ENCODE results near the gene CLCN1.

DNA sequence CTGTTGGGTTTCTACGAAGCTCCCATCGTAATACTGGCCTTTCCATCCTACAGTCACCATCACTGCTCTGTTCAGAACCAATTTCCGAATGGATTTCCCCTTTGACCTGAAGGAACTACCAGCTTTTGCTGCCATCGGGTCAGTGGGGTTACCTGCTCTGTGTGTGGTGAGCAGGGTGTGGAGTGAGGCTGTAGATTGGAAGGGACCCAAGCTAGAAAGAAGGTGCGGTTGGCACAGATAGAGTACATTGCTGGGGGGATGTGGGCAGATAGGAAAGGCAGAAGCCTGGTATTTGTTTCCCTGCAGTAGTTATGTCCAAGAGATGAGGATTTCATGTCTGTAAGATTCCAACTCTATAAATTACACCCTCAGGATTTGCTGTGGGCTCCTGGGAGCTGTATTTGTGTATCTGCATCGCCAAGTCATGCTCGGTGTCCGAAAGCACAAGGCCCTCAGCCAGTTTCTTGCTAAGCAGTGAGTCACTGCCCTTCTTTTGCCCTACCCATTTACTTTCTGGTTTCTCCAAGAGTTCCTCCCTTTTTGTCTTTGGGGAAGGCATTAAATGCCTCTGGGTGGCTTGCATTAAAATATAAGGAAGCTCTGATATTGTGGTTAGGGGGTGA lies 15.4 kb downstream of the CLCN1 start:
- no peak for TF ChIP-seq CTCF (IDR thresholded peaks at IDR 0.05; ENCODE audit: low read length)
- TF ChIP-seq EZH2 (IDR thresholded peaks at IDR 0.05; ENCODE audit: borderline replicate concordance, low read length) = no peak
